Liver (tissue), 9 donors: Measurements from ENCODE around the gene ARHGEF12. TPM values are rescaled to one million over a fixed set of nuclear protein-coding genes. Genes with fewer than 3 reads are reported as not detected.

ENCODE experiments used
- DNase-seq: peaks from one replicate; pipeline ENCODE4 v3.0.0-alpha.2; 2017; ENCODE audit warnings: low spot score
- H3K27ac ChIP-seq, 2 donors: one replicate each; pipeline ENCODE4 v1.7.0; 2013; ENCODE audit warnings: inconsistent platforms in 2 of 2, low read length in 2 of 2, control low read depth in 1 of 2, low read depth in 1 of 2, mild to moderate bottlenecking in 1 of 2
- H3K27me3 ChIP-seq, 4 donors: one replicate each; pipeline versions ENCODE4 v1.6.1 to v1.7.0; 2013; ENCODE audit warnings: low read length in 3 of 4, inconsistent platforms in 1 of 4, mild to moderate bottlenecking in 1 of 4, moderate library complexity in 1 of 4; ENCODE audit not compliant: control insufficient read depth in 4 of 4, insufficient read depth in 4 of 4
- H3K36me3 ChIP-seq, 4 donors: one replicate each; pipeline versions ENCODE4 v1.6.1 to v1.7.0; 2013; ENCODE audit warnings: low read length in 3 of 4, mild to moderate bottlenecking in 3 of 4, low read depth in 1 of 4, moderate library complexity in 1 of 4; ENCODE audit not compliant: control insufficient read depth in 4 of 4, insufficient read depth in 3 of 4
- H3K4me1 ChIP-seq, 4 donors: one replicate each; pipeline versions ENCODE4 v1.6.1 to v1.7.0; 2013; ENCODE audit warnings: low read length in 3 of 4, mild to moderate bottlenecking in 3 of 4, moderate library complexity in 1 of 4; ENCODE audit not compliant: control insufficient read depth in 4 of 4, insufficient read depth in 4 of 4
- H3K4me3 ChIP-seq, 3 donors: one replicate each; pipeline versions ENCODE4 v1.6.1 to v1.7.0; 2013; ENCODE audit warnings: low read length in 3 of 3, control low read depth in 1 of 3, low read depth in 1 of 3, mild to moderate bottlenecking in 1 of 3
- H3K9ac ChIP-seq, 2 donors: one replicate each; pipeline ENCODE4 v1.7.0; 2013; ENCODE audit warnings: low read length in 2 of 2, mild to moderate bottlenecking in 2 of 2, moderate library complexity in 2 of 2, control low read depth in 1 of 2, low read depth in 1 of 2
- H3K9me3 ChIP-seq, 4 donors: one replicate each; pipeline versions ENCODE4 v1.6.1 to v1.7.0; 2013; ENCODE audit warnings: low read length in 3 of 4; ENCODE audit not compliant: control insufficient read depth in 4 of 4
- CTCF ChIP-seq: fragments of 150-350 bp; IDR thresholded peaks from 2 replicates; pipeline ENCODE4 v1.5.1; 2017; ENCODE audit warnings: improper control_type of control experiment, low read depth, low read length; ENCODE audit not compliant: missing input control
- EGR1 ChIP-seq, 2 donors: IDR thresholded peaks; 2 replicates each; pipeline ENCODE4 v1.6.1; 2016 to 2018; ENCODE audit warnings: antibody characterized with exemption in 2 of 2, low read depth in 2 of 2
- GABPA ChIP-seq, 2 donors: IDR thresholded peaks in 1 of 2; conservative IDR thresholded peaks in 1 of 2; 2 replicates each; pipeline ENCODE4 v1.6.1; 2016; ENCODE audit warnings: antibody characterized with exemption in 2 of 2, mild to moderate bottlenecking in 1 of 2, moderate library complexity in 1 of 2
- HNF4A ChIP-seq, 2 donors: conservative IDR thresholded peaks; 2 replicates each; pipeline ENCODE4 v1.6.1; 2016; ENCODE audit warnings: antibody characterized with exemption in 2 of 2, mild to moderate bottlenecking in 2 of 2
- RAD21 ChIP-seq, 2 donors: IDR thresholded peaks; 2 replicates each; pipeline ENCODE4 v1.6.1; 2016; ENCODE audit warnings: antibody characterized with exemption in 2 of 2, mild to moderate bottlenecking in 2 of 2
- REST ChIP-seq: IDR thresholded peaks from 2 replicates; pipeline ENCODE4 v1.6.1; 2016; ENCODE audit warnings: antibody characterized with exemption, mild to moderate bottlenecking
- RXRA ChIP-seq, 2 donors: IDR thresholded peaks; 2 replicates each; pipeline ENCODE4 v1.6.1; 2017 to 2018; ENCODE audit warnings: antibody characterized with exemption in 2 of 2, mild to moderate bottlenecking in 1 of 2
- SP1 ChIP-seq: IDR thresholded peaks from 2 replicates; pipeline ENCODE4 v1.6.1; 2018; ENCODE audit warnings: antibody characterized with exemption, mild to moderate bottlenecking
- WGBS: extraction: QIAGEN DNeasy Blood & Tissue Kit; methylation state at CpG from one replicate; pipeline ENCODE4 v1.1.7; 2013; 5-methylcytosine and 5-hydroxymethylcytosine counted together
- polyA plus RNA-seq, 2 donors: library from polyadenylated mRNA; stranded (reverse) in 1 of 2; unstranded in 1 of 2; fragments of 200-250 nt in 1 of 2; fragments of >200 nt in 1 of 2; fragmentation: Nextera tagmentation in 1 of 2; extraction: Ambion mirVana in 1 of 2; gene quantifications; one replicate each; pipeline versions ENCODE4 v1.2.1 to v1.2.3, GENCODE V29; 2013 to 2015
- total RNA-seq, 2 donors: library from RNA; depleted of rRNA; stranded (reverse); fragments of >200 nt; gene quantifications; one replicate each; pipeline ENCODE4 v1.2.3, GENCODE V29; 2014
- donor health status: healthy.
- donor health status: healthy.
- donor health status: healthy.
- donor health status: healthy.
- donor health status: healthy.

The ARHGEF12 gene
- total and polyA plus RNA-seq, 4 donors, result 28.0 to 169 (median 53.9) TPM

- DNase-seq, result no peak
- Histone ChIP-seq H3K4me3 (no peak overlapping the region), H3K27ac (no peak overlapping the region), H3K27me3 (no peaks in the 10 kb centered on the region), H3K9me3 (no peaks in the 10 kb centered on the region), H3K9ac (no peak overlapping the region), H3K4me1 (no peaks in the 10 kb centered on the region), H3K36me3 (peaks cover 18 to 87% (median 67%) of the 10 kb centered on the region in 4 donors)
- no peak for TF ChIP-seq GABPA (IDR thresholded peaks at IDR 0.05 in 1 of 2, conservative IDR thresholded peaks at IDR 0.05 in 1 of 2)
- WGBS, result 94% methylated on average over 3 of the region's 3 CpGs
Measured at GRCh38 chr11:120448240-120448639, 112.0 kb downstream of the ARHGEF12 start.

- H3K27ac ChIP-seq, result no peak overlapping the region
- no peak for DNase-seq
- no peak overlapping the region for H3K9ac ChIP-seq
Measured at GRCh38 chr11:120455487-120455886, 119.3 kb downstream of the ARHGEF12 start.

GRCh38 chr11:120457996-120458395 lies 121.8 kb downstream of the ARHGEF12 start:
- H3K36me3 ChIP-seq, result peaks cover 9 to 83% (median 60%) of the 10 kb centered on the region in 4 donors
- no peaks in the 10 kb centered on the region for H3K27me3 ChIP-seq
- DNase-seq, result no peak
- no peak overlapping the region for H3K27ac ChIP-seq
- no peak overlapping the region for H3K4me3 ChIP-seq
- H3K9ac ChIP-seq, result no peak overlapping the region
- 84% methylated on average over 1 of the region's 1 CpG for WGBS
- TF ChIP-seq REST (no peak), RXRA (IDR thresholded peaks at IDR 0.05) (no peak), HNF4A (conservative IDR thresholded peaks at IDR 0.05) (no peak), SP1 (no peak), CTCF (no peak)
- H3K4me1 ChIP-seq, result no peaks in the 10 kb centered on the region
- no peaks in the 10 kb centered on the region for H3K9me3 ChIP-seq

More at GRCh38 chr11:120455487-120455886, 119.3 kb downstream of the ARHGEF12 start:
- peaks cover 13 to 80% (median 53%) of the 10 kb centered on the region in 4 donors for H3K36me3 ChIP-seq
- no peaks in the 10 kb centered on the region for H3K27me3 ChIP-seq
- H3K4me3 ChIP-seq, result no peak overlapping the region
- no peaks in the 10 kb centered on the region for H3K4me1 ChIP-seq
- TF ChIP-seq HNF4A (conservative IDR thresholded peaks at IDR 0.05), result peak; percentile 19 to 51
- TF ChIP-seq RAD21 (IDR thresholded peaks at IDR 0.05), result peak in 1 of 2 donors; percentile 9
- no peak for TF ChIP-seq EGR1 (IDR thresholded peaks at IDR 0.05; ENCODE audit: low read depth in 2 of 2)
- peak in 1 of 2 donors; percentile 20 for TF ChIP-seq RXRA (IDR thresholded peaks at IDR 0.05)
- H3K9me3 ChIP-seq, result no peaks in the 10 kb centered on the region
